Body of pancreas (tissue), 4 donors: ENCODE results near the gene PPP1R1B.

ENCODE experiments used
- CTCF ChIP-seq, 7 experiments: fragments of 450-650 bp in 4 of 7; fragments of 200-600 bp in 3 of 7; sonication (generic) in 3 of 7; IDR thresholded peaks; one replicate each; pipeline ENCODE4 v1.5.1; 2016 to 2019; ENCODE audit warnings: antibody characterized with exemption in 7 of 7
- POLR2A ChIP-seq, 3 donors: fragments of 450-650 bp; IDR thresholded peaks; one replicate each; pipeline ENCODE4 v1.6.1; 2016; ENCODE audit warnings: antibody characterized with exemption in 3 of 3, mild to moderate bottlenecking in 2 of 3

- TF ChIP-seq CTCF (IDR thresholded peaks at IDR 0.05) (no peak), POLR2A (IDR thresholded peaks at IDR 0.05) (no peak)
These were observed 20.5 kb downstream of the PPP1R1B start for GRCh38 chr17:39647256-39647655.
